Measurements from ENCODE around the gene CCNQ.

GRCh38 chrX:153601511-153602110 lies 2.7 kb upstream of the CCNQ start:
- TF ChIP-seq CTCF (conservative IDR thresholded peaks at IDR 0.05; ENCODE audit: low read depth, low read length) = no peak
- TF ChIP-seq EZH2 (IDR thresholded peaks at IDR 0.05; ENCODE audit: borderline replicate concordance, low read depth, low read length, poor library complexity, severe bottlenecking) = no peak

Data from A673 (cell line).